ENCODE results near the gene PAWR. TPM values are rescaled to one million over a fixed set of nuclear protein-coding genes. Genes with fewer than 3 reads are reported as not detected.
"Not testable (repeated sequence)": the region's sequence is repeated elsewhere in the genome, so short reads cannot be mapped to it uniquely, and the experiment has no call there.

Gene PAWR
- total RNA-seq, 6 experiments from 2014 or later: 25.0 to 62.3 (median 28.9) TPM

GRCh38 chr12:79635676-79636075 is 55.1 kb downstream of the PAWR start:
- Histone ChIP-seq H3K9me3 (no peaks in the 10 kb centered on the region), H3K4me1 (peaks cover 0 to 18% (median 0%) of the 10 kb centered on the region in 4 donors), H3K36me3 (no peaks in the 10 kb centered on the region), H3K27me3 (no peaks in the 10 kb centered on the region), H3K4me3 (no peak overlapping the region), H3K27ac (peak overlapping the region in 2 of 3 donors; percentile 36 to 52)
- no peak for TF ChIP-seq POLR2A (IDR thresholded peaks at IDR 0.05)
- TF ChIP-seq CTCF (IDR thresholded peaks at IDR 0.05): no peak
- DNase-seq (no peak), ATAC-seq (peak; percentile 26 to 68 (median 60))
- intact Hi-C loops (cut with DNase I): no loop called here

- peak; percentile 83 to 92 (median 88) for ATAC-seq
- H3K9me3 ChIP-seq: no peaks in the 10 kb centered on the region
- no peak for DNase-seq
- intact Hi-C loops (cut with DNase I): no loop called here
- peaks cover 0 to 23% (median 0%) of the 10 kb centered on the region in 4 donors for H3K4me1 ChIP-seq
- WGBS (ENCODE audit: insufficient coverage, low coverage, low lambda C conversion rate, missing lambda C conversion rate): 9% methylated on average over 1 of the region's 1 CpG
- TF ChIP-seq POLR2A (IDR thresholded peaks at IDR 0.05) (no peak), CTCF (IDR thresholded peaks at IDR 0.05) (no peak)
- no peaks in the 10 kb centered on the region for H3K36me3 ChIP-seq
- no peaks in the 10 kb centered on the region for H3K27me3 ChIP-seq
- H3K27ac ChIP-seq: peak overlapping the region in 2 of 3 donors; percentile 36 to 52
- no peak overlapping the region for H3K4me3 ChIP-seq
These were observed 55.8 kb downstream of the PAWR start for GRCh38 chr12:79634957-79635471.

- peak in 2 of 4 donors; percentile 39 to 63 for ATAC-seq
- peaks cover 0 to 3% (median 0%) of the 10 kb centered on the region in 4 donors for H3K9me3 ChIP-seq
- intact Hi-C loops (cut with DNase I): no loop called here
- H3K27ac ChIP-seq: peak overlapping the region in 1 of 3 donors; percentile 26
- H3K4me3 ChIP-seq: peak overlapping the region in 1 of 3 donors; percentile 0
- no peaks in the 10 kb centered on the region for H3K27me3 ChIP-seq
- TF ChIP-seq CTCF (IDR thresholded peaks at IDR 0.05): no peak
- no peak for TF ChIP-seq POLR2A (IDR thresholded peaks at IDR 0.05)
- WGBS (ENCODE audit: insufficient coverage, low coverage, low lambda C conversion rate, missing lambda C conversion rate): 29% methylated on average over 2 of the region's 2 CpGs
- no peak for DNase-seq
- H3K36me3 ChIP-seq: no peaks in the 10 kb centered on the region
- peaks cover 0 to 10% (median 0%) of the 10 kb centered on the region in 4 donors for H3K4me1 ChIP-seq
These were observed 61.2 kb downstream of the PAWR start for GRCh38 chr12:79629561-79629960.

GRCh38 chr12:79626735-79627134 is 64.0 kb downstream of the PAWR start:
- intact Hi-C loops (cut with DNase I); ATAC-seq; H3K4me1 ChIP-seq; H3K9me3 ChIP-seq; H3K27ac ChIP-seq; DNase-seq; H3K36me3 ChIP-seq; H3K27me3 ChIP-seq; H3K4me3 ChIP-seq: not testable (repeated sequence)
- 90% methylated on average over 7 of the region's 7 CpGs for WGBS (ENCODE audit: insufficient coverage, low coverage, low lambda C conversion rate, missing lambda C conversion rate)

- no peak for ATAC-seq
- no peaks in the 10 kb centered on the region for H3K4me1 ChIP-seq
- no peaks in the 10 kb centered on the region for H3K27me3 ChIP-seq
- intact Hi-C loops (cut with DNase I): no loop called here
- no peak for TF ChIP-seq POLR2A (IDR thresholded peaks at IDR 0.05)
- TF ChIP-seq CTCF (IDR thresholded peaks at IDR 0.05): no peak
- H3K9me3 ChIP-seq: peaks cover 0 to 3% (median 0%) of the 10 kb centered on the region in 4 donors
- no peak for DNase-seq
- no peak overlapping the region for H3K27ac ChIP-seq
- WGBS (ENCODE audit: insufficient coverage, low coverage, low lambda C conversion rate, missing lambda C conversion rate): 71% methylated on average over 2 of the region's 2 CpGs
- H3K36me3 ChIP-seq: peaks cover 0 to 9% (median 0%) of the 10 kb centered on the region in 4 donors
- no peak overlapping the region for H3K4me3 ChIP-seq
These were observed 66.4 kb downstream of the PAWR start for GRCh38 chr12:79624378-79624777.

All from right lobe of liver (tissue), 6 donors.